PC-3 (cell line): ENCODE measurements around the gene VWC2.

Source experiments
- CTCF ChIP-seq: fragments of 300-600 bp; sonication (generic); conservative IDR thresholded peaks from 2 replicates; pipeline ENCODE4 v1.5.1; 2017; ENCODE audit warnings: antibody characterized with exemption, low read depth, mild to moderate bottlenecking, low read length
- EZH2 ChIP-seq: fragments of 300-600 bp; sonication (generic); IDR thresholded peaks from one replicate; pipeline ENCODE4 v1.6.1; 2017; ENCODE audit warnings: antibody characterized with exemption, mild to moderate bottlenecking, low read length; ENCODE audit not compliant: unreplicated experiment
- EZH2phosphoT487 ChIP-seq: fragments of 300-600 bp; sonication (generic); IDR thresholded peaks from 2 replicates; pipeline ENCODE4 v1.6.1; 2018; ENCODE audit warnings: mild to moderate bottlenecking, antibody characterized with exemption, low read length, borderline replicate concordance

- TF ChIP-seq CTCF (no peak), EZH2phosphoT487 (no peak), EZH2 (no peak)
These were observed 104.7 kb downstream of the VWC2 start for GRCh38 chr7:49878089-49878488.
